GM12878 (cell line): Measurements from ENCODE around the gene MRC2. TPM values are rescaled to one million over a fixed set of nuclear protein-coding genes. Genes with fewer than 3 reads are reported as not detected.

Experiments used
- CBX5 ChIP-seq: sonication (generic); IDR thresholded peaks from 2 replicates; pipeline ENCODE4 v1.6.1; 2016; ENCODE audit warnings: low read depth, moderate library complexity, mild to moderate bottlenecking, inconsistent platforms
- CUX1 ChIP-seq: IDR thresholded peaks from 2 replicates; pipeline ENCODE4 v1.6.1; 2012; ENCODE audit warnings: improper control_type of control experiment, low read depth, low read length; ENCODE audit not compliant: insufficient replicate concordance
- FOXK2 ChIP-seq: fragments of 450-650 bp; IDR thresholded peaks from 2 replicates; pipeline ENCODE4 v1.6.1; 2017; ENCODE audit warnings: mild to moderate bottlenecking, moderate library complexity
- IRF3 ChIP-seq: fragments of 450-650 bp; IDR thresholded peaks from 2 replicates; pipeline ENCODE4 v1.6.1; 2014; ENCODE audit warnings: mild to moderate bottlenecking
- MTA2 ChIP-seq: fragments of 450-650 bp; IDR thresholded peaks from 2 replicates; pipeline ENCODE4 v1.6.1; 2016; ENCODE audit warnings: low read depth, mild to moderate bottlenecking, moderate library complexity
- PBX3 ChIP-seq: IDR thresholded peaks from 2 replicates; pipeline ENCODE4 v1.6.1; 2011; ENCODE audit warnings: mild to moderate bottlenecking, low read depth, low read length, moderate library complexity; ENCODE audit not compliant: insufficient replicate concordance
- RAD51 ChIP-seq: fragments of 450-650 bp; IDR thresholded peaks from 2 replicates; pipeline ENCODE4 v1.6.1; 2016; ENCODE audit warnings: moderate library complexity, mild to moderate bottlenecking, inconsistent platforms
- TCF12 ChIP-seq: IDR thresholded peaks from 2 replicates; pipeline ENCODE4 v1.6.1; 2011; ENCODE audit warnings: low read depth, mild to moderate bottlenecking, low read length
- ZNF592 ChIP-seq: fragments of 450-650 bp; IDR thresholded peaks from 2 replicates; pipeline ENCODE4 v1.6.1; 2017; ENCODE audit warnings: mild to moderate bottlenecking, moderate library complexity
- polyA plus RNA-seq, 11 experiments: library from polyadenylated mRNA; depleted of rRNA in 4 of 11; unstranded in 6 of 11; stranded (reverse) in 5 of 11; fragments of >200 nt; fragmentation: Nextera tagmentation in 4 of 11; fragmentation: Illumina TruSeq in 1 of 11; extraction: Ambion mirVana in 4 of 11; extraction: Trizol in 1 of 11; gene quantifications; 1 replicate in 1 of 11; 2 replicates in 10 of 11; pipeline versions ENCODE4 v1.2.1 to v1.2.3, GENCODE V29; 2011 to 2016; ENCODE audit warnings: inconsistent platforms in 2 of 11, missing spikeins in 2 of 11, low read depth in 1 of 11
- total RNA-seq, 4 experiments: library from RNA; depleted of rRNA in 3 of 4; stranded (reverse); fragments of >200 nt in 3 of 4; fragmentation: Illumina TruSeq in 1 of 4; extraction: Trizol in 1 of 4; gene quantifications; 2 replicates each; pipeline versions ENCODE4 v1.2.1 to v1.2.3, GENCODE V29; 2013 to 2021

The MRC2 gene
- total and polyA plus RNA-seq, 10 of the 15 experiments (the other 5 are each of a cell fraction or from before 2014, with no cell fraction given) = 0.04 to 0.96 (median 0.30) TPM; not detected in 1

- TF ChIP-seq ZNF592 = 0 out of 2 replicates have a peak, but pooled peaks have one; percentile 38
- TF ChIP-seq CUX1 = no peak
- no peak for TF ChIP-seq TCF12
- TF ChIP-seq RAD51 = no peak
- no peak for TF ChIP-seq CBX5
- TF ChIP-seq IRF3 = no peak
- no peak for TF ChIP-seq PBX3
- TF ChIP-seq MTA2 = no peak
- no peak for TF ChIP-seq FOXK2
- TF ChIP-seq, all 136 proteins: peak for 12
Measured at GRCh38 chr17:62703776-62704380, 76.4 kb downstream of the MRC2 start (continued).
